Embryonic facial prominence (tissue), 1 donor: Measurements from ENCODE around the gene PRR20G.

Experiments
- DNase-seq: peaks from one replicate; pipeline ENCODE4 v3.0.0-alpha.2; 2016; ENCODE audit errors: extremely low spot score

The PRR20G gene

DNA sequence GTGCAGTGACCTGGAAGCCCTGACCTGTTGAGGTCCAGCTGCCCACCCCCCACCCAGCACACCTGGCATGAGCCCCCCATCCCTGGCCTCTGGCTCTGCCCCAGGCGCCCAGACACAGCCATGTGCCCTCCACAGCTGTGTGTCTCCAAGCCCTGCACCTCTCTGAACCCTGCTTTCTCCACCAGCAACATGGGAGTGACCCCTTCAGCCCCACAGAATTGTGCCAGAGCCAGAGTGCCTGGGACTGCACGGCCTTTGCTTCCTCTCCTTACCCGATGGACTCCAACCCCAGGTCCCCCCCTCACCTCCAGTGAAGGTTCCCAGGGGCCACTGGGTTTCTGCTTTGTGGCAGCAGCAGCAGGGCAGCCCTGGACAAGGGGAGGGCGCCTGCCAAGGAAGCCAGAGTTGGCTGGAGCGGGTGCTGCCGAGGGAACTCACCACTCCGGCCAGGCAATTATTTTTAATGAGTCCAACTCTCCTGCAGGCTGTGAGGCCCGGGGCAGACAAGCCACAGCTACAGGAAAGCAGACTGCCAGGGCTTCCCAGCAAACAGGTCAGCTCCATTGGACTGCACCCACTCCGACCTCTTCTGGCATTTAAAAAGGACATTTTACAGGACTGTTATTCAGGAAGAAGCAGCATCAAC is 24.1 kb downstream of the PRR20G start:
- no peak for DNase-seq

DNA sequence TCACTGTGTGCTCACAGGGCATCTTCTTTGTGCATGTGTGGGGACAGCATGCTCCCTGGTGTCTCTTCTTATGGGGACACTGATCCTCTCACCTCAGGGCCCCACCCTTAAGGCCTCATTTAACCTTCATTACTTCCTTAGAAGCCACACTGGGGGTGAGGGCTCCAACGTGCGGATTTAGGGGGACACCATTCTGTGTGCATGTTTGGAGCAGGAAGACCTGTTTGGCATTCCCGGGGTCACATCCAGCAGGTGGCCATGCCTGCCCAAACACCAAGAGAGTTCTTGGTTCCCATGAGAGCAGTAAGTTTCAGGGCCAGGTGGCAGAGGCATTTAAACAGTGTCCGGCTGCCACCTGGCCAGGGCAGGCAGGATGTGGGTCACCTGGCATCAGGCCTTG is 24.8 kb downstream of the PRR20G start:
- no peak for DNase-seq

DNA sequence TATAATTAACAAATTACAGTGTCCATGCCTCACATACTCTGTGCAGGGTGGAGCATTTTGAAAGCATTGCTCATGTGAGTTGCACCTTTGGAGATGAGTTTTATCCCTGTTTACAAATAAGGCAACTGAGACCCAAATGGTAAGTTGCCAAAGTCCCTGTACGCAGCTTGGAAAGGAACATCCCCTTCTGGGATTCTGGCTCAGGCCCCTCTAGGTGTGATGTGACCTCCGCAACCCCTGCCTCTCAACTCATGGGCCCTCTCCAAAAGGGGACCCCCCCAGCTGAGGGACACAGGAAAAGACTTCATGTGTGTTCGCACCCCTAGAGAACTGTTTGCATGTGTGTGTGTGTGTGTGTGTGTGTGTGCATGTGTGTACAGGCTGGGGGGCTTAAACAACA is 25.3 kb downstream of the PRR20G start:
- no peak for DNase-seq

DNA sequence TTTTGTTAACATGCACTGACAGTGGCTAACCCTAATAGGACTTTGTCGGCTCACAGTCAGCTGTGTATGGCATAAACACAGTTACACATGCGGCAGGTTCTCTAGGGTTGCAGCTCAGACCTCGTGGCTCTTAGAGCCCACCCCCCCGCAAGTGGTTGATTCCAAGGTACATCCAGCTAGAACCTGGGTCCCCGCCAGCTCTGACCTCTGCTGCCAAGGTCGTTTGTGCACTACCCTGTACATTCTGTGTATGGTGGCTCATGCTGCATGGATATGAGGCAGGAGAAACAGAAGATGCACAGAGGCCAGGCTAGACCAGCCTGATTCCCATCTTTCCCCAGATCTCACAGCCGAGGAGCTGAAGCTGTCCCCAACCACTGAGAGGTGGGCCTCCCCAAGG is 25.9 kb downstream of the PRR20G start:
- DNase-seq = no peak

DNA sequence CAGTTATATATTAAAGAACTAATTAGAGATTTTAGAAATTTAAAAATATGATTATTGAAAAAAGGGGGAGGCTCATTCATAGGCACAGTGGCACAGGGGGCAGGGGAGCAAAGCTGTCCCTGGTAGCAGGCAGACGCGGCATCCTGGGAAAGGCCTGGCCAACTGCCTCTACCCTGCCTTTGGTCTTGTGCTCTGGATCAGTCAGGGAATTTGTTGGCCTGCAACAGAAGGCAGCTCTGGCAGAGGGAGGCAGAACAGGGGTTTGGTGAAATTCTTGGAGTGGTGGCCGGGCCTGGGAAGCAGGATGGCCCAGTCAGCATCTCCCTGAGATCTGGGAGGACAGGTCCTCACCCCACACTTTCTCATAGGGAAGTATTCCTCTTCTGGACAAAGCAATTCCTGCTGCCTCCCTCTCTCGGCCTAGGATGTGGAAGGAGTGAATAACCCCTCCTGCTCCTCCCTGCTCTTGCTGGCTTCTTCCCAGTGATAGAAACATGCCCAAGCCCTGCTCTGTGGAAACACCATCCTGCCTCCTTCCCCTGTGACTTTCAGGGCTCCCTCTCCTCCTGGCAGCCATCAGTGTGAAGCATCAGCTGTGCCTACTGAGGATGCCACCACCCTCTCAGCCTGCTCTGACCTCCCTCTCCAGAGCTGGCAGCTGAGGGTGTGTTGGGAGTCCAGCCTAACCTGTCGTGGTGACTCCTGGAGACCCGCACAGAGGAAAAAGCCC is 26.9 kb downstream of the PRR20G start:
- DNase-seq = no peak

DNA sequence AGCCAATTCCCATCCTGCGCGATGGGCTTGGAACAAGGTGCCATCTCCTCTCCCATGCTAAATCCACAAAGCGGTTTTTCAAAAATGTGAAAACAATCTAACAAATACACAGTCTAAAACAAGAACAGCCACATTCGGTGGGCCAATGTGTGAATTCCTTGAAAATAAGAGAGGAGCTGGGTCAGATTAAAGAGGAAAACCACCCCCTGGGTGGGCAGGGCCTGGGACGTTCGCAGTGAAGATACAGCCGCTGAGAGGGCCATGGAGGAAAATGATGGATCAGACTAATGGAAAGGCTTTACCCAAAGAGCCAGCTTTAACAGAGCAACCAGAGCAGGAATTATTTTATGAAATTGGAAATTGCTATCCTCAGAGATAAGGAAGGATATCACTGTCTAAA is 27.4 kb downstream of the PRR20G start:
- no peak for DNase-seq

DNA sequence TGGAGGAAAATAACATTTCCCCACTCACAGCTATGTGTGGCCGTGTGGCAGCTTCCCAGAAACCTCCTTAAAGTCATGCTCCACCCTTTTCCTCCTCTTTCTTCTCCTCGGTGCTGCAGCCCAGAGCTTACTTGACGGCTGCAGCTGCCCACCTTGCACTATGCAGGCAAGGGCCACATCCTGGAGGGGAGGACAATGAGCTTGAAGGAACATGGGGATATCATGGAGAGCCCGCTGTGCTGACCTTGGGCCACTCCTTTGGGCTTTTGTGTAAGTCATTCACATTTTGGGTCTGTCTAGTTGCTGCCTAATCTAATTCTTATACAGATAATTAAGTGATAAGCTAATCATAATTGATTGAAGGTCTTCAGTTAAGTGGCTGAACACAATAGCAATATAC is 28.0 kb downstream of the PRR20G start:
- DNase-seq = no peak

DNA sequence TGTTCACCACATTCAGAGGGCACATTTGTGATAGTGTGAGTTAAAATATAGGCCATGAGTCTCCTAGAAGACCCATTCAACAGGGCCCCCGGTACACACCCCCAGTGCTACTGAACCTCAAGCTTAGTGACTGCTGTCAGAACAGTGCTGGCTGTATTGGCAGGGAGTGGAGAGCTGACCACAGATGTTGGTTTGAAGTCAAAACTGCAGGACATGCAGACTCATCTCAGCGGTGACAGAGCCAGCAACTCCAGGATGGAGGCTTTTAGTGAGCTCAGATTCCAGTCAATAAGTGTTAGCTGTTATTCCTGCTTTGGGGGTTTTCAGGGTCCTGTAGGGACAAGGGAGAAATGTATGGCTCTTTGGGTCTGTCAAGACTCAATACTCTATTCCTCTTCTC is 29.1 kb downstream of the PRR20G start:
- DNase-seq = no peak

DNA sequence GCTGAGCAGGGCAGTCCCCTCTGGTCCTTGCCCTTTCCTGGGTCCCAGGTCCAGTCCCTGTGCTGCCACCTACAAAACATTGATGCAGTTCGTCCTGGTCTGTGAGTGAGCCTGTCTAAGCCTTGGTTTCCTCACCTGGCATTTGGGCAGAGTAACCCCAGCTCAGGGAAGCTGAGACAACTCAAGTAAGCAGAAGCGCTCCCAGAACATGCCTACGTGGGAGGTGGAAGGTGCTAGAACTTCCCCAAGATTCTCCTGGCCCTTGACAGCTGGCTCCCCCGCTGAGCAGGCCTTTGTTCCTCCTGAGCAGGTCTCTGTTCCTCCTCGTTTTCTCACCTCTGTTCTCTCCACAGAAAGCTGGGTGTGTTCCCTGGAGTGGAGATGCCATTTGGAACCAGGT is 30.5 kb downstream of the PRR20G start:
- DNase-seq = no peak

DNA sequence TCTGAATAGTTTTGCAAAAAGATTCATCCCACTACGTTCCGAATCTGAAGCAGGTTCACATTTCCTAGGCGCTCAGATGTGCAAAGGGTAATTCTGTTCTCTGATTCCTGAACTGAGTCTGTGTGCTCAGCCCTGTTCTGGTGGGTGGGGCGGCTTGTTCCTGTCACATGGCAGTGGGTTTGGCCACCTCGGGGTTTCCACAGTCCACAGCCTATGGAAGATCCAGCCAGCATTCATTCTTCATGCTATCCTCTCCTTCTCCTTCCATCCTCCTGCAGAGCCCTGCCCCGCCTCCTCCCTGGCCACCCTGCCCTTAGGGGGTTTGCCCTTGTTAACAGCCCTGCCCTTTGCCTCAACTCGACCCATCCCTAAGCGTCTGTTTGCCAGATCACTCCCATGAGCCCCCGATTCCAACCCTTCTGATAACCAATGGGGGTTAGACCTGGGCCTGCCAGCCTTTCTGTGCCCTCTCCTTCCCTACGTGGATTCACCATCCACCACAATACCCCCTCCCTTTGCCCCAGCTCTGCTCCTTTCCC is 31.0 kb downstream of the PRR20G start:
- no peak for DNase-seq

DNA sequence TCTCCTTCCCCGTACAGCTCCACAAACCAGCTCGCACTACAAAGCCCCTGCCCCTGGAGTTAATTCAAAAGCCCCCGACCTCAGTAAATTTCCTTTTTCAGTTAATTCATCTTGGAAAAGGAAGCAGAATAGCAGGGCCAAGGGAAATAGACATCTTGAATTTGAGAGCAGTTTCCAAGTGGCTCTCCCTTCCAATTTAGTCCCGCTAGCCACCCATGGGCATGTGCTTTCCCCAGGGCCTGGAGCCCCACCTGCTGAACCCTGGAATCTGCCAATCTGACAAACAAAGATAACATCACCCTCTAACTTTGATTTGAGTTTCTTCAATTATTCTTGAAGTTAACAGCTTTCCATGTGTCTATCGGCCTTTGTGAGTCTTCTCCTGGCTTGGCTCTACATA is 31.7 kb downstream of the PRR20G start:
- no peak for DNase-seq

DNA sequence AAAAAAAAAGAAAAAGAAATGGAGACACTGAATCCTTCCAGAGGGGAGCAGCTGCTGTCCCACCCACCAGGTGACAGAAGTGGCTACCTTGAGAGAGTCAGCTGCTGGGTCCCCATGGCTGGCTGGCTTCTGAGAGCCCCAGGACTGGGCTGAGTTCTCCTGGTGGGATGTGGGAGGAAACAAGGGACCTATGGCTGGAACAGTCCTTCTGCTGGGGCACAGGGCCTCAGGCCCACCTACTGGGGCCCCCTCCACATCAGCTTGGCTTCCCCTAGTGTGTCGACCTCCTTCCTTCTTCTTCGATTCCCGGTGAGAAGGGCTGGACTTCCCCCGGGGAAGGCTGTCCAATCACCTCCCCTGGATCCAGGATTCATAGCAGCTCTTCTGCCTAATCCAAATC is 32.3 kb downstream of the PRR20G start:
- no peak for DNase-seq

DNA sequence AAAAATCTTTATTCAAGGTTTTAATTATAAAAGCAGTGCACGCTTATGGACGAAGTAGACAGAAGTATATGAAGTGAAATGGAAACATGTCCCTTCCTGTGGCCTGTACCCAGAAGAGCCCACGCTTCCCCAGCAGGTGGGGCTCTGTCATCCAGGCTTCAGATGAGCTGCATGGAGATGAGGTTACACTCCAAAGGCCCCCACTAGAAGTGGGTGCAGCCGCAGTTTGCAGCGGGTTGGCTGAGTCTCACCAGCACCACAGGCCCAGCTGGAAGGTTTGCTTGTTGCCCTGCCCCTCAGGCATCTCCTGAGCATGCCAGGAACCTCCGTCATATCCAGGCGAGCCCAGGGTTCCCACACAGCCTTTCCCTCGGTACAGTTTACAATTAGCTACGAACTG is 33.1 kb downstream of the PRR20G start:
- no peak for DNase-seq

DNA sequence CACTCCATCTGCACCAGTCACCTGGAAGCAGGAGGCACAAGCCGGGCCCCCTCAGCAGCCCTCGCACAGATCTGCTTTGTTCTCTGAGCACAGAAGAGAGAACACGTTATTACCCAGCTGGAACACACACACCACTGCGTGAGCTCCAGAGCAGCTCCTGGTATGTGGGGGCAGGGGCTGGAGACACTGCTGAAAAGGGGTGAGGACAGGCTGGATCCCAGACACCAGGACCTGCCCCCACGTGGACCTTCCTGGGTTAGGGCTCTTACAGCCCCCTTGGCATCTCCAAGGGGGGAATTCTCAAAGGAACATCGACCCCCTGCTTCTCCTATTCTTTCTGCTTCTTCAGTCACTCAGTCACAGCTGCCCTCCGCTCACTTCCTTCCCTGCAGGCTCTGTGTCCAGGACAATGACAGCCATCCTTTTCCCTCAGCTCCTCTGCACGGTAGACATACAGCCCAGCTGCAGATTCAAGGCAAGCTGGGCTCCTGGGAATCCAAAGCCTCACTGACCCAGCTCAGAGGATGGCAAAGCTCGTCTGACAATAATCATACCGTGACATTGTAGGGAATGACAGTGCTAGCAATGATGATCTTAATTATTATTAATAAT is 33.7 kb downstream of the PRR20G start:
- DNase-seq = no peak

DNA sequence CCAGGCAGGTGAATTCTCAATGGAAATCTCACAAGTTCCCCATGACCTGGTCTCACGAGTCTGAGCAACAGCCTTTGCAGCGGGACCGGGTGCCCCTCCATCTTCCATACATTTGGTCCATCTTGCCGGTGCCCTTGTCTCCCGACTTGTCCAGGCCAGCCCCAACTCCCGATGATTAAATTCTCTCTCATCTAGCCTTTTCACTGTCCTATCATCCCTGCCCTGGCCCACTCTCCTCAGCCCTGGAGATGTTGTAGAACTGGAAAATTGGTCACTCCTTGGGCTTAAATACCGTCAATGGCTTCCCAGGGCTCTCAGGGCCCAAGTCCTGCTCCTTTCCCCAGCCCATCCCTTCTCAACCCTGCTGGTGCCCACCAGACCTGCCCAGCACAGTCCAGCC is 34.4 kb downstream of the PRR20G start:
- no peak for DNase-seq

DNA sequence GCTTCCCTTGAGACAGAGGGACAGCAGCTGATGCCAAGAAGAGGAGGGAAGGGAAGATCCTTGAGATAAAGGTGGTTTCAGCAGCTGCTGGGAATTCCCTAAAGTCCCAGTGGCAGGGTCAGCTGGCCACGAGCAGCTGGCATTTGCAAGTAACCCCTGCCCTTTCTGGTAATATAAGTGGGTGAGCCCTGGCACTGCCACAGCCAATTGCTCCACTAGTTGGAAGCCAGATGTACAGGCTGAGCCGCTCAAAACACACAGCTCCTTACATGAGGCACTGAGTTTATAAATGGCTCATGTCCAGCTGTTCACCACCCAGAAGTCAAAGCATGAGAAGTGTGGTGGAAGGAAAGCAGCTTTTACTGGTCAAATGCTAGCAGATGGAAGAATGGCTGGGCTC is 35.4 kb downstream of the PRR20G start:
- DNase-seq = no peak

DNA sequence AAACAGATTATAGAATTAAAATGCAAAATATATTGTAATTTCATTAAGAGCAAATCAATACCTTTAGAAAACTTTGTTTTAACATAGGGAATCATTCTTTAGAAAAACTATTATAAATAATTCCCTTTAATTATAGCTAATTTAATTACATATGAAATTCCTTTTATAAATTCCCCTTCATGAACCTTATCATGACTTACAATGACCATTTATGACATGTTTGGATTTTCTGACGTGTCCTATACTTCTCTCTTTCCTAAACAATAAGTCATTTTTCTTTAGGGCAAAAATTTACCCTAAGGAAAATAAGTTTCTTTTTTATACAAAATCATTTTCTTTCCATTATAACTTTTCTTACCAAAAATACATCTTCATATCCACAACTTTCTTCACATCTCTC is 37.8 kb downstream of the PRR20G start:
- no peak for DNase-seq

DNA sequence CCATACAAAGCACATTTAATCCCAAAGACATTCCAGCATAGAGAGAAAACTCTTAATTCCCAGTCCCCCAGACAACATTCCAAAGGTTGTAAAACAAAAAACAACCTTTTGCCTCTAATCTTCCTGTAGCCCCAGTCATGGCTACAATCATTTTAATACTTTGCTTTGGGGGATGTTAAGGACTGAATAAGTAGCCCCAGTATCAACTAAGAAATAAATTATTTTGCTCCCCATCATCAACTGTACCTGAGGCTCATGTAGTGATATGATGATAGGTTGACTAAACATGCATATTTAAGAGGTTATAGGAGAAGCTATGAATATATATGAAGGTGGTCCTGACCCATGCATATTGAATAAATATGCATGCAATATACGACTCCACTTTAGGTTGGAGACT is 40.6 kb downstream of the PRR20G start:
- no peak for DNase-seq

DNA sequence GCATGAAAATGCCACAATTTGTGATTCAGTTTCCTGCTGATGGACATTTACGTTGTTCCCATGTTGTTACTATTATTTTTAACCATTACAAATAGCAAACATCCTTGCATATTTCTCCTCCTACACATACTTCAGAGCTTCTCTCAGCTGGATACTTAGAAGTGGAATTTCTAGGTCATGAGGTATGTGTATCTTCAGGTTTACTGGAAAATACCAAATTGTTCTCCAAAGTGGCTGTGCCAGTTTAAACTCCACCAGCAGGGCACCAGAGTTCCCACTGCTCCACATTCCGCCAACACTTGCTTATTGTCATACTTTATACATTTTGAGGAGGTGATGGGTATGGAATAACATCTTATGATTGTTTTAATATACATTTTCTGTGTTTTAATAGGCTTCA is 49.2 kb downstream of the PRR20G start:
- no peak for DNase-seq

DNA sequence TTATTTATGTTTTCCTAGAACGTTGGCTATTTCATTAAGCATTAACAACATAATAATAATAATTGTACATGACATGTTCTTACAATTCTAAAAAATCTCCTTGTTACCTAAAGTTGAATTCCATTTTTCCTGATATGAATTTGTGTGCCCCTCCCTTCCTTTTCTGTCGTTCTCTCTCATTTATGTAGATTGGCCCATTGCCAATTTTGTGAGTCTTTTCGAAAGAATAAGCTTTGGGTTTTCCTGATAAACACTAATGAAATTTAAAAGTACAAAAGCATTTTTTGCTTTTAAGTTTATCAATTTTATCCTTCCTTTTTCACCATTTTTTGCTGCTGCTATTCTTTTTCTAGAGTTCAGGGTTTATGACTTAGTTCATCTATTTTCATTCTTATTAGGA is 50.0 kb downstream of the PRR20G start:
- no peak for DNase-seq

DNA sequence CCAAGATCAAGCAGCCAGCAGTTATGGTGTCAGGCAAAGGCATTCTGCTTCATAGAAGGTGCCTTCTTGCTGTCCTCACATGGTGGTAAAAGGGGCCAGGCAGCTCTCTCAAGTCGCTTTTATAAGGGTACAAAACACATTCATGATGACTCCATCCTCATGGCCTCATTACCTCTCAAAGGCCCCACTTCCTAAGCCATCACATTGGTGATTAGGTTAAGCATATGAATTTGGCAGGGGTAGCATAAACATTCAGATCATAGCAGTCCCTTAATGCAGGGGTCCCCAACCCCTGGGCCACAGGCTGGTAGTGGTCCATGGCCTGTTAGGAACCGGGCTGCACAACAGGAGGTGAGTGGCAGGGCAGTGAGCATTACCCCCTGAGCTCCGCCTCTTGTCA is 52.1 kb downstream of the PRR20G start:
- DNase-seq = no peak

DNA sequence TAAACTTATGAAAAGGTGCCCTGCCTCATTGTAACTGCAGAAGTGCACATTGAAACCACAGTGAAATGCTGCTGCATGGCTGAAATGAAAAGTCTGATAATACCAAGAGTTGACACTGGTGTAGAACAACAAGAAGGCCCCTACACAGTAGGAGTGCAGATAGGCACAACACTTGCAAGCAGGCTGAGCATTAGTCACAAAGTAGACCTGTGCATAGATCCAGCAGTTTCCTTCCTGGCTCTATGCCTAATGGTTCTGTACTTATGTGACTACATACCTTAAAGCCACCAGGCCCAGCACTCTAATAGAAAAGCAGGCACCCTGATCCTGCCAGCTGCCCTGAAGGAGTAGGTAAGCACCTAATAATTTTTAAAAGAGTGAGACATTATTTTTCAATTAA is 53.1 kb downstream of the PRR20G start:
- DNase-seq = no peak
